Upper lobe of left lung (tissue), 6 donors: ENCODE data around the gene IFTAP. TPM values are rescaled to one million over a fixed set of nuclear protein-coding genes. Genes with fewer than 3 reads are reported as not detected.
"Not testable (repeated sequence)": the region's sequence is repeated elsewhere in the genome, so short reads cannot be mapped to it uniquely, and the experiment has no call there.

Experiments used
- ATAC-seq, 2 donors: fragments of 200-7000 bp; cut with Tn5 transposase; one replicate each; pipeline ENCODE4 v1.9.1; 2022; ENCODE audit warnings: mild to moderate bottlenecking in 2 of 2, moderate library complexity in 2 of 2; ENCODE audit not compliant: low FRiP score in 2 of 2
- DNase-seq, 2 donors: peaks; one replicate each; pipeline ENCODE4 v3.0.0-alpha.2; 2019 to 2020
- H3K27ac ChIP-seq, 4 donors: fragments of 200-600 bp; sonication (generic); one replicate each; pipeline ENCODE4 v1.5.1; 2016 to 2019
- H3K27me3 ChIP-seq, 4 donors: fragments of 200-600 bp; sonication (generic); one replicate each; pipeline ENCODE4 v1.5.1; 2017 to 2019
- H3K36me3 ChIP-seq, 4 donors: fragments of 200-600 bp; sonication (generic); one replicate each; pipeline ENCODE4 v1.5.1; 2016 to 2019
- H3K4me1 ChIP-seq, 4 donors: fragments of 200-600 bp; sonication (generic); one replicate each; pipeline ENCODE4 v1.5.1; 2018 to 2019
- H3K4me3 ChIP-seq, 4 donors: fragments of 200-600 bp; sonication (generic); one replicate each; pipeline ENCODE4 v1.5.1; 2017 to 2019; ENCODE audit warnings: mild to moderate bottlenecking in 2 of 4, moderate library complexity in 1 of 4
- H3K9me3 ChIP-seq, 4 donors: fragments of 200-600 bp; sonication (generic); one replicate each; pipeline ENCODE4 v1.5.1; 2018 to 2019
- EP300 ChIP-seq, 4 donors: sonication (generic); formaldehyde crosslinking; IDR thresholded peaks; one replicate each; pipeline ENCODE4 v1.5.1; 2017; ENCODE audit warnings: antibody characterized with exemption in 4 of 4, control low read depth in 2 of 4
- POLR2A ChIP-seq, 4 donors: fragments of 450-650 bp; IDR thresholded peaks; one replicate each; pipeline ENCODE4 v1.5.1; 2016 to 2017; ENCODE audit warnings: antibody characterized with exemption in 4 of 4, mild to moderate bottlenecking in 2 of 4
- POLR2AphosphoS5 ChIP-seq, 2 donors: sonication (generic); formaldehyde crosslinking; IDR thresholded peaks; one replicate each; pipeline ENCODE4 v1.5.1; 2017; ENCODE audit warnings: antibody characterized with exemption in 2 of 2
- WGBS, 2 donors: methylation state at CpG; one replicate each; pipeline ENCODE4 v1.1.5; 2017 to 2018; 5-methylcytosine and 5-hydroxymethylcytosine counted together
- total RNA-seq, 6 donors: library from RNA; depleted of rRNA in 4 of 6; stranded (reverse); fragments of >200 nt in 4 of 6; gene quantifications; one replicate each; pipeline versions ENCODE4 v1.1.0 to v1.2.1, GENCODE V29; 2016 to 2021
- TF ChIP-seq, protein P1 (sequence below), 6 experiments: fragments of 450-650 bp in 4 of 6; fragments of 200-600 bp in 2 of 6; sonication (generic) in 2 of 6; IDR thresholded peaks; one replicate each; pipeline ENCODE4 v1.5.1; 2016 to 2019; ENCODE audit warnings: antibody characterized with exemption in 6 of 6
- donor health status: DM: no; HTN: no; CAD: no; lungs with moderate emphysema.
- donor health status: DM: no; HTN: yes; CAD: no; lungs with severe emphysema.

Gene IFTAP, protein sequence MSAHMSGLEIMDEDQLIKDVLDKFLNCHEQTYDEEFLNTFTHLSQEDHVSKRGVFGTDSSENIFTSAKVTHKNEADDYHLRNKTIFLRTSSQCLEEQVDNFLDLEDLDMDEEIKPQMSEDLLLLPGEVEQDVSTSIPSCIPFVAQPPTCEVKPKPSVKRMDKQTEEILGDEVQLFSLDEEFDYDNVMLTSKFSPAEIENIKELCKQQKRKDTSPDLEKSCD
- total RNA-seq = 10 to 100 TPM in 4 of 6 donors, 1 to 10 TPM in 2; 8.7 to 38.5 (median 20.0) TPM

DNA sequence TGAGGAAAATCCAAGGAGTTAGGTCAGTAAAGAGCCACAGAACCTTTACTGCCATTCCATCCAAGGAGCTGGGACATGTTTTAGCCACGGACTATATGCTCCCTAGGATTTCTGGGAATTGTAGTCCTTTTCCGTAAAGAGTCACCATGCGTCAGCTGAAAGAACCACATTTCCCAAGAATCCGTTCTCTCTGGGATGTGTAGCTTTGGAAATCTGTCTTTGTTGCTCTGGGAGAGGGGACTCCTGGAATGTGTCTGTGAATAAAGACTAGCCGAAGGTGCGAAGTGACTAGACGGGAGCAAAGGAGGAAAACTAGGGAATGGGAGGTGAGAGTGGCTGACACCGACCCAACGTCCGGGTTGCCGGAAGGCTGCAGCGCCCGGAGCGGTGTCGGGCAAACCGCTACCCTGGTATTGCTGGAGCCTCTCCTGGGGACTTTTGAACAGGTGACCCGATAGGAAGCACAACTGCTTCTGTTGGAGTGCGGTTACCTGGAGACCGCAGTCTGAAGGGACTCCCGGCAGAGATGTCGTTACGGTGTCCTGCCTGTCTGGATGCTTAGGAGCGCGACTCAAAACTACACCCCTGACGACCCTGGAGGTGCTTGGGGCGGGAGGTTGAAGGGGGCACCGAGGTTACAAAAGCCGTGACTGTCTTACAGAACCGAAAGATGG lies at the start of gene IFTAP:
IFTAP (plus strand) TSS at position 187 of the 674 bp plus-strand sequence. CDS start 15,602 bp downstream, outside the sequence.
- DNase-seq = peak; percentile 69 to 85
- WGBS, 2 donors = 1% methylated on average over 22 to 29 of the region's 29 CpGs
- peak within 1 kb of the TSS in 3 of 4 donors; percentile 63 to 77 (median 73) for H3K27ac ChIP-seq

DNA sequence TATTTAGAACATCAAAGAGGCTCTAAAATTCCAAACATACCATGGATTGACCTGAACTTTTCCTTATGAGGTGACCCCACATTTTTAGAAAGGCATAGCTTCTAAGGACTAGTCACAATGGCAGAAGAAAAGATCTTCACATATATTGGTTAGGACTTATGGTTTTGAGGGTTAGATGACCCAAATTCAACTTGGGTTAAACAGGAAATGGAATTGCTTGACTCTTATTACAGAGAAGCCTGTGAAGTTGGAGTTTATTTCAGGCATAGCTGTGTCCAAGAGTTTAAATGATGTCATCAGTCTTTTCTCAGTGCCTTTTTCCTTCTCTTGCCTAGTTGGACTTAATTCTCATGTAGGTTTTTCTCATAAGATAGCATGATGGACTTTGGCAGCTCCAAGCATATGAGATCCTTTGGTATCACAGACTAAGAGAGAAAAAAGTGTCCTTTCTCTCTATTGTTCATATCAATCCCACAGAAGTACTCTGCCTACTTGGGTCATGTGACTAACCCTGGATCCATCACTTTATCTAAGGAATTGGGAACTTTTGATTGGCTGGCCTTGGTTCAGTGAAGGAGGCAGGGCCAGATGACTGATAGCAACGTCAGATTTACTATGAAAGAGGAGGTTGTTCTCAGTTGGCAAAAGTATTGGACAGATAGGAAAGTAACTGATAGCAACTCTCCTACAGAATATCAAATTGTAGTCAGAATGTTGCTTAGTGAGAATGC lies 43.8 kb upstream of the IFTAP start:
- H3K4me1 ChIP-seq = no peaks in the 10 kb centered on the region
- no peaks in the 10 kb centered on the region for H3K36me3 ChIP-seq
- TF ChIP-seq, protein P1, sequence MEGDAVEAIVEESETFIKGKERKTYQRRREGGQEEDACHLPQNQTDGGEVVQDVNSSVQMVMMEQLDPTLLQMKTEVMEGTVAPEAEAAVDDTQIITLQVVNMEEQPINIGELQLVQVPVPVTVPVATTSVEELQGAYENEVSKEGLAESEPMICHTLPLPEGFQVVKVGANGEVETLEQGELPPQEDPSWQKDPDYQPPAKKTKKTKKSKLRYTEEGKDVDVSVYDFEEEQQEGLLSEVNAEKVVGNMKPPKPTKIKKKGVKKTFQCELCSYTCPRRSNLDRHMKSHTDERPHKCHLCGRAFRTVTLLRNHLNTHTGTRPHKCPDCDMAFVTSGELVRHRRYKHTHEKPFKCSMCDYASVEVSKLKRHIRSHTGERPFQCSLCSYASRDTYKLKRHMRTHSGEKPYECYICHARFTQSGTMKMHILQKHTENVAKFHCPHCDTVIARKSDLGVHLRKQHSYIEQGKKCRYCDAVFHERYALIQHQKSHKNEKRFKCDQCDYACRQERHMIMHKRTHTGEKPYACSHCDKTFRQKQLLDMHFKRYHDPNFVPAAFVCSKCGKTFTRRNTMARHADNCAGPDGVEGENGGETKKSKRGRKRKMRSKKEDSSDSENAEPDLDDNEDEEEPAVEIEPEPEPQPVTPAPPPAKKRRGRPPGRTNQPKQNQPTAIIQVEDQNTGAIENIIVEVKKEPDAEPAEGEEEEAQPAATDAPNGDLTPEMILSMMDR (IDR thresholded peaks at IDR 0.05) = no peak
- TF ChIP-seq POLR2AphosphoS5 (IDR thresholded peaks at IDR 0.05) (no peak), EP300 (IDR thresholded peaks at IDR 0.05) (no peak), POLR2A (IDR thresholded peaks at IDR 0.05) (no peak)
- WGBS, 2 donors = 38 to 55% methylated on average over 1 of the region's 1 CpG
- ATAC-seq (no peak), DNase-seq (no peak)
- H3K9me3 ChIP-seq = no peaks in the 10 kb centered on the region
- H3K4me3 ChIP-seq = no peak overlapping the region
- H3K27ac ChIP-seq = no peak overlapping the region
- H3K27me3 ChIP-seq = no peaks in the 10 kb centered on the region

More for the DNA sequence above, at the start of gene IFTAP:
- Histone ChIP-seq H3K36me3 (no peaks in the 10 kb centered on the region), H3K4me1 (peaks cover 0 to 8% (median 6%) of the 10 kb centered on the region in 4 donors), H3K9me3 (no peaks in the 10 kb centered on the region), H3K4me3 (peak within 1 kb of the TSS; percentile 71 to 80 (median 76)), H3K27me3 (no peaks in the 10 kb centered on the region)
- peak; percentile 97 to 100 for ATAC-seq
- TF ChIP-seq POLR2AphosphoS5 (IDR thresholded peaks at IDR 0.05) (peak in 1 of 2 donors; percentile 22), POLR2A (IDR thresholded peaks at IDR 0.05) (peak in 1 of 4 donors; percentile 25), EP300 (IDR thresholded peaks at IDR 0.05) (no peak)

DNA sequence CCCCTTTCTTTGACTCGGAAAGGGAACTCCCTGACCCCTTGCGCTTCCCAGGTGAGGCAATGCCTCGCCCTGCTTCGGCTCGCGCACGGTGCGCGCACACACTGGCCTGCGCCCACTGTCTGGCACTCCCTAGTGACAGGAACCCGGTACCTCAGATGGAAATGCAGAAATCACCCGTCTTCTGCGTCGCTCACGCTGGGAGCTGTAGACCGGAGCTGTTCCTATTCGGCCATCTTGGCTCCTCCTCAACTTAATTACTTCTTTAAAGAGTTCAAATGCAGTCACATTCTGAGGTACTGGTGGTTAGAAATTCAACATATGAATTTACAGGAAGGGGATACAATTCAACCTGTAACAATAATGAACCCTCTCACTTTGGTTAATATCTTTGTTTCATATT lies 36.9 kb upstream of the IFTAP start:
- H3K27ac ChIP-seq, H3K4me1 ChIP-seq, H3K36me3 ChIP-seq, DNase-seq, H3K27me3 ChIP-seq, H3K4me3 ChIP-seq, ATAC-seq, H3K9me3 ChIP-seq: not testable (repeated sequence)
- WGBS, 2 donors = 94 to 96% methylated on average over 15 to 17 of the region's 17 CpGs

DNA sequence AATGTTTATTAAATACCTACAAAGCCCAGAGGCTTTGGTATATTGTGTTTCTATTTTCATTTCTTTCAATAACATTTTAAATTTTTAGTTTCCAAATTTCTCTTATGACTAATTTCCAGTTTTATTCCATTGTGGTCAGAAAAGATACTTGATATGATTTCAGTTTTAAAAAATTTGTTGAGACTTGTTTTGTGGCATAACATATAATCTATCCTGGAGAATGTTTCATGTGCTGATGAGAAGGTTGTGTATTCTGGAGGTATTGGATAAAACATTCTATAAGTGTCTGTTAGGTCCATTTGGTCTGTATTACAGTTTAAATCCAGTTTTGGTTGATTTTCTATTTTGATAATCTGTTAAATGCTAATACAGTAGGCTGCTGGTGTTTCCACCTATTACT lies 36.3 kb upstream of the IFTAP start:
- H3K27me3 ChIP-seq = no peaks in the 10 kb centered on the region
- no peaks in the 10 kb centered on the region for H3K4me1 ChIP-seq
- no peaks in the 10 kb centered on the region for H3K9me3 ChIP-seq
- TF ChIP-seq POLR2AphosphoS5 (IDR thresholded peaks at IDR 0.05) (no peak), EP300 (IDR thresholded peaks at IDR 0.05) (no peak), POLR2A (IDR thresholded peaks at IDR 0.05) (no peak)
- TF ChIP-seq, protein P1 (IDR thresholded peaks at IDR 0.05) = no peak
- DNase-seq = no peak
- no peak overlapping the region for H3K4me3 ChIP-seq
- H3K36me3 ChIP-seq = no peaks in the 10 kb centered on the region
- no peak overlapping the region for H3K27ac ChIP-seq
- ATAC-seq = no peak

DNA sequence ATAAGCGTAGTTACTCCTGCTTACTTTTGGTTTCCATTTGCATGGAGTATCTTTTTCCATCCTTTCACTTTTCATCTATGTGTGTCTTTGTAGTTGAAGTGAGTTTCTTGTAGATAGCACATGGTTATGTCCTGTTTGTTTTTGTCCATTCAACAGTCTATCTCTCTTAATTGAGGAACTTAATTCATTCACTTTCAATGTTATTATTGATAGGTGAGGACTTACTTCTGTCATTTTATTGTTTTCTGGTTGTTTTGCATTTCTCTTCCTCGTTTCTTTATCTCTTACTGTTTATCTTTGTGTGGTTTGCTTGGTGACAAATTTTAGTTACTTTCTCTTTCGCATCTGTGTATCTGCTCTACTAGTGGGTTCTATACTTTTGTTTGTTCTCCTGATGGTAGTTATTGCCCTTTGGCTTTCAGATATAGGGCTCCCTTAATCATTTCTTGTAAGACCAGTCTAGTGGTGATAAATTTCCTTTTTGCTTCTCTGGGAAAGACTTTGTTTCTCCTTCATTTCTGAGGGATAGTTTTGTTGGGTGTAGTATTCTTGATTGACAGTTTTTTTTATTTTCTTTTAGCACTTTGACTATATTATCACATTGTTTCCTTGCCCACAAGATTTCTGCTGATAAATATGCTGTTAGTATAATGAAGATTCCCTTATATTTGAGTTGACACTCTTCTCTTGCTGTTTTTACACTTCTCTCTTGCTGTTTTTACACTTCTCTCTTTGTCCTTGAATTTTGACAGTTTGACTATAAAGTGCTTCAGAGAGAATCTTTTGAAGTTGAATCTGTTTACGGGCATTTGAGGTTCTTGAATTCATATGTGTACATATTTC lies 35.5 kb upstream of the IFTAP start:
- TF ChIP-seq POLR2A (IDR thresholded peaks at IDR 0.05) = no peak
- TF ChIP-seq, protein P1 (IDR thresholded peaks at IDR 0.05) = no peak
- TF ChIP-seq POLR2AphosphoS5 (IDR thresholded peaks at IDR 0.05) = no peak
- no peak for TF ChIP-seq EP300 (IDR thresholded peaks at IDR 0.05)
- 55 to 60% methylated on average over 4 of the region's 4 CpGs for WGBS, 2 donors
- Histone ChIP-seq H3K4me1 (no peaks in the 10 kb centered on the region), H3K27me3 (no peaks in the 10 kb centered on the region), H3K4me3 (no peak overlapping the region), H3K27ac (no peak overlapping the region), H3K9me3 (no peaks in the 10 kb centered on the region), H3K36me3 (no peaks in the 10 kb centered on the region)
- no peak for ATAC-seq
- no peak for DNase-seq
